Cardiac muscle cell (in vitro differentiated cells and primary cell): Measurements from ENCODE around the gene HMGCLL1. TPM values are rescaled to one million over a fixed set of nuclear protein-coding genes. Genes with fewer than 3 reads are reported as not detected.

ENCODE experiments used
- DNase-seq, 2 donors: peaks; one replicate each; pipeline versions ENCODE4 v3.0.0 to v3.0.0-alpha.2; 2010 to 2017; ENCODE audit warnings: low read depth in 1 of 2, low spot score in 1 of 2
- H3K27ac ChIP-seq: fragments of 200-600 bp; sonication (generic); 2 replicates; pipeline ENCODE4 v1.5.1; 2016
- H3K27me3 ChIP-seq: fragments of 200-600 bp; sonication (generic); 2 replicates; pipeline ENCODE4 v1.6.0; 2016; ENCODE audit warnings: control low read depth
- H3K36me3 ChIP-seq: fragments of 200-600 bp; sonication (generic); 2 replicates; pipeline ENCODE4 v1.5.1; 2016; ENCODE audit warnings: control low read depth
- H3K4me1 ChIP-seq: fragments of 200-600 bp; sonication (generic); 2 replicates; pipeline ENCODE4 v1.8.1; 2017; ENCODE audit warnings: low read depth, mild to moderate bottlenecking, mixed run types
- H3K4me3 ChIP-seq: fragments of 200-600 bp; sonication (generic); 2 replicates; pipeline ENCODE4 v1.5.1; 2016; ENCODE audit warnings: mild to moderate bottlenecking
- H3K9me3 ChIP-seq: fragments of 200-600 bp; sonication (generic); 2 replicates; pipeline ENCODE4 v1.5.1; 2017; ENCODE audit warnings: low read depth, mild to moderate bottlenecking, control low read depth
- CTCF ChIP-seq: IDR thresholded peaks from 2 replicates; pipeline ENCODE4 v1.5.1; 2012; ENCODE audit warnings: low read depth, mild to moderate bottlenecking, low read length
- polyA plus RNA-seq: library from polyadenylated mRNA; unstranded; fragments of >200 nt; fragmentation: Nextera tagmentation; extraction: Ambion mirVana; gene quantifications from 2 replicates; pipeline ENCODE4 v1.2.1, GENCODE V29; 2016
- total RNA-seq: library from RNA; depleted of rRNA; stranded (reverse); fragments of >200 nt; gene quantifications from 2 replicates; pipeline ENCODE4 v1.2.3, GENCODE V29; 2016

Gene HMGCLL1
- total and polyA plus RNA-seq, 2 experiments from 2014 or later = 13.6 to 34.0 TPM

GRCh38 chr6:55560290-55560885, 18.6 kb downstream of the HMGCLL1 start:
- Histone ChIP-seq H3K9me3 (no peaks in the 10 kb centered on the region), H3K4me3 (no peak overlapping the region), H3K27ac (no peak overlapping the region), H3K27me3 (no peaks in the 10 kb centered on the region), H3K36me3 (no peaks in the 10 kb centered on the region), H3K4me1 (peaks cover 34% of the 10 kb centered on the region)
- TF ChIP-seq CTCF = no peak
- DNase-seq = no peak

GRCh38 chr6:55557146-55557545, 21.8 kb downstream of the HMGCLL1 start:
- Histone ChIP-seq H3K27ac (peak overlapping the region; percentile 37), H3K4me3 (no peak overlapping the region), H3K27me3 (no peaks in the 10 kb centered on the region), H3K9me3 (no peaks in the 10 kb centered on the region), H3K4me1 (peaks cover 48% of the 10 kb centered on the region), H3K36me3 (no peaks in the 10 kb centered on the region)
- DNase-seq = peak in 1 of 2 donors; percentile 60
- no peak for TF ChIP-seq CTCF

DNA sequence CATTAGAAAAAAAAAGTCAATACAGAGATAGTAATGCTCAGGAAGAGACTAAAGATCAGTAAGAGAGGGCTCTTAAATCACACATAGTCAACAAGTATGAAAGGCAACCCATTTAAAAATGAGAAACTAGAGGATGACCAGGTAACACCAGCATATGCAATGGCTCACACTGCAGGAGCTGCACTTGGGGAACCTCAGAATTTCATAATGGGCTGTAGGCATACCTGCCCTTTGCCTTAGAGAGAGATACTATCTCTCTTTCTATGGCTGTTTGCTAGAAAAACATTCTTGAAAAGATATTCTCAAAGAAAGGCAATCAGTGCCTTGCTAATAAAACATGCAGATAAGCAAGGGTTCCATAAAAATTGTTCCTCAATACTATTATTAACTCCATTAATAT, 33.2 kb downstream of the HMGCLL1 start:
- DNase-seq = no peak
- no peak for TF ChIP-seq CTCF
- peaks cover 25% of the 10 kb centered on the region for H3K4me1 ChIP-seq
- H3K9me3 ChIP-seq = no peaks in the 10 kb centered on the region
- H3K4me3 ChIP-seq = no peak overlapping the region
- no peak overlapping the region for H3K27ac ChIP-seq
- no peaks in the 10 kb centered on the region for H3K36me3 ChIP-seq
- H3K27me3 ChIP-seq = no peaks in the 10 kb centered on the region

- Histone ChIP-seq H3K4me3 (no peak overlapping the region), H3K36me3 (no peaks in the 10 kb centered on the region), H3K27me3 (no peaks in the 10 kb centered on the region), H3K9me3 (no peaks in the 10 kb centered on the region), H3K27ac (no peak overlapping the region), H3K4me1 (peaks cover 7% of the 10 kb centered on the region)
- peak; percentile 2 to 24 for DNase-seq
- no peak for TF ChIP-seq CTCF
These were observed 35.2 kb downstream of the HMGCLL1 start for GRCh38 chr6:55543633-55544309.

- no peaks in the 10 kb centered on the region for H3K9me3 ChIP-seq
- H3K4me1 ChIP-seq = no peaks in the 10 kb centered on the region
- H3K4me3 ChIP-seq = no peak overlapping the region
- no peak overlapping the region for H3K27ac ChIP-seq
- DNase-seq = no peak
- no peak for TF ChIP-seq CTCF
- H3K36me3 ChIP-seq = no peaks in the 10 kb centered on the region
- H3K27me3 ChIP-seq = no peaks in the 10 kb centered on the region
These were observed 38.0 kb downstream of the HMGCLL1 start for GRCh38 chr6:55541024-55541423.
